AG04450 (cell line): ENCODE measurements around the gene LMO2. TPM values are rescaled to one million over a fixed set of nuclear protein-coding genes. Genes with fewer than 3 reads are reported as not detected.

ENCODE experiments used
- CTCF ChIA-PET: fragments of 300-600, 350-600 bp; formaldehyde crosslinking; extraction: SDS; loops from one replicate; lab custom pipeline; 2022; ENCODE audit warnings: antibody characterized with exemption, inconsistent platforms; lab: Charles Lee
- POLR2A ChIA-PET: fragments of 350-600 bp; formaldehyde crosslinking; extraction: SDS; loops from one replicate; lab custom pipeline; 2021; ENCODE audit warnings: antibody characterized with exemption, inconsistent platforms; lab: Yijun Ruan, JAX
- DNase-seq: peaks from one replicate; pipeline ENCODE4 v3.0.0-alpha.2; 2011; ENCODE audit warnings: low read depth, low spot score
- H3K27ac ChIP-seq: one replicate; pipeline ENCODE4 v1.5.1; 2012; ENCODE audit warnings: low read depth, low read length, control low read depth
- H3K27me3 ChIP-seq: one replicate; pipeline ENCODE4 v1.6.0; 2012; ENCODE audit warnings: low read length; ENCODE audit not compliant: control insufficient read depth, insufficient read depth
- H3K4me3 ChIP-seq: 2 replicates; pipeline ENCODE4 v1.5.1; 2011; ENCODE audit warnings: mild to moderate bottlenecking, low read depth, low read length, control low read depth
- H3K9me3 ChIP-seq: 2 replicates; pipeline ENCODE4 v1.5.1; 2012; ENCODE audit warnings: low read length; ENCODE audit not compliant: control insufficient read depth, insufficient read depth
- CTCF ChIP-seq: IDR thresholded peaks from 2 replicates; pipeline ENCODE4 v1.5.1; 2011; ENCODE audit warnings: low read depth, low read length, control low read depth, inconsistent platforms
- polyA minus RNA-seq: library from RNA; depleted of rRNA, polyadenylated mRNA; stranded (reverse); fragments of >200 nt; gene quantifications from 2 replicates; pipeline ENCODE4 v1.2.3, GENCODE V29; 2011; rRNA and poly(A)+ RNA removed
- polyA plus RNA-seq: library from polyadenylated mRNA; depleted of rRNA; stranded (reverse); fragments of >200 nt; gene quantifications from 2 replicates; pipeline ENCODE4 v1.2.3, GENCODE V29; 2011; rRNA removed

Gene LMO2
- 0.05 TPM in 1 of 2 replicates, not detected in the other for polyA plus RNA-seq
- polyA minus RNA-seq = not detected in 2 replicates

DNA sequence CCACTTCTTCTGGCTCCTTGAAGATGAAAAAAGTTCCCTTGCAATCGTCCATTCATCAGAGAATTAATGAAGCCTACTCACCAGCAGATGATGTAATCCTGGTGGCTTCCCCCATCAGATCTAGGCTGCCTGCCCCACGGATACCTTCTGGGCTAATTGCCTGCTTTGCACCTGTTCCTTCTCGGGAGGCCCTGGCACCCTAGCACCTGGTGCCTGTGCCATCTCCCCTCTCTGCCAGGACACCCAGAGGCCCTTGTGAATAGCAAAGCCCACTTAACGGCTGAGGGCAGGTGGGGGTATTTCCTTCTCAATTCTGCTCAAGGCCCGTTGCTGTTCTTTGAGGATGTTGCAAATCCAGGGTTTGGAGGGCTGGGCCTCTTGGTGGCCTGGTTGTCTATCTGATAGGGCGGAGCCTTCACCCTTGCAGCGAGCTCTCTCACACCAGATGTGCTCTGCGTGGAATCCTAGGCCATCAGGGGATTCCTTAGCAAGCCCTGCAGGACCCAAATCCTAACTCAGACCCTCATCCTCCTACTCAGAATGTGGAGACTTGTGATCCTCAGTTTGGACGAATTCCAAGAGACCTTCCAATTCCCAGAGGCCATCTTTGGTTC lies at the start of gene LMO2:
Gene LMO2 (minus strand): TSS at position 363 of the 614 bp plus-strand sequence. CDS start 22,360 bp downstream, outside the sequence.
- Histone ChIP-seq H3K27me3 (peaks cover 31% of the 10 kb centered on the region), H3K9me3 (no peaks in the 10 kb centered on the region; the same call in 1 of the 2 replicates), H3K4me3 (no peak within 1 kb of the TSS), H3K27ac (no peak within 1 kb of the TSS)
- CTCF ChIA-PET = no interaction called here
- DNase-seq = no peak
- no peak for TF ChIP-seq CTCF
- POLR2A ChIA-PET = no interaction called here

GRCh38 chr11:33940538-33940815 lies 48.6 kb upstream of the LMO2 start:
- TF ChIP-seq CTCF = no peak
- ChIA-PET POLR2A (no interaction called here), CTCF (no interaction called here)
- DNase-seq = no peak
- Histone ChIP-seq H3K4me3 (no peak overlapping the region), H3K27ac (no peak overlapping the region), H3K9me3 (no peaks in the 10 kb centered on the region), H3K27me3 (no peaks in the 10 kb centered on the region)

- POLR2A ChIA-PET = no interaction called here
- TF ChIP-seq CTCF = no peak
- no peak for DNase-seq
- CTCF ChIA-PET = interaction anchor here (0.8 kb wide), 1 partner anchor 60 kb away, joined by 3 read pairs; no protein-coding TSS in a partner anchor
- Histone ChIP-seq H3K4me3 (no peak overlapping the region), H3K27me3 (peaks cover 6% of the 10 kb centered on the region), H3K27ac (no peak overlapping the region), H3K9me3 (no peaks in the 10 kb centered on the region)
Observed at GRCh38 chr11:33936725-33937604, 45.1 kb upstream of the LMO2 start.

GRCh38 chr11:33935461-33936456 lies 43.9 kb upstream of the LMO2 start:
- H3K27me3 ChIP-seq = peaks cover 11% of the 10 kb centered on the region
- H3K27ac ChIP-seq = no peak overlapping the region
- ChIA-PET CTCF (no interaction called here), POLR2A (no interaction called here)
- H3K9me3 ChIP-seq = 0 out of 2 replicates have a peak, but pooled peaks cover 3% of the 10 kb centered on the region
- no peak for TF ChIP-seq CTCF
- no peak for DNase-seq
- no peak overlapping the region for H3K4me3 ChIP-seq
